GM21515 (cell line): ENCODE results near the gene MRPL12.

Source experiments
- ATAC-seq: cut with Tn5 transposase; IDR thresholded peaks from one replicate; pipeline ENCODE4 v1.9.1; 2021; ENCODE audit not compliant: unreplicated experiment

The MRPL12 gene

GRCh38 chr17:81700353-81701287 lies 2.5 kb upstream of the MRPL12 start:
- ATAC-seq: no peak

- no peak for ATAC-seq
These were observed 1.7 kb upstream of the MRPL12 start for GRCh38 chr17:81701288-81702071.

DNA sequence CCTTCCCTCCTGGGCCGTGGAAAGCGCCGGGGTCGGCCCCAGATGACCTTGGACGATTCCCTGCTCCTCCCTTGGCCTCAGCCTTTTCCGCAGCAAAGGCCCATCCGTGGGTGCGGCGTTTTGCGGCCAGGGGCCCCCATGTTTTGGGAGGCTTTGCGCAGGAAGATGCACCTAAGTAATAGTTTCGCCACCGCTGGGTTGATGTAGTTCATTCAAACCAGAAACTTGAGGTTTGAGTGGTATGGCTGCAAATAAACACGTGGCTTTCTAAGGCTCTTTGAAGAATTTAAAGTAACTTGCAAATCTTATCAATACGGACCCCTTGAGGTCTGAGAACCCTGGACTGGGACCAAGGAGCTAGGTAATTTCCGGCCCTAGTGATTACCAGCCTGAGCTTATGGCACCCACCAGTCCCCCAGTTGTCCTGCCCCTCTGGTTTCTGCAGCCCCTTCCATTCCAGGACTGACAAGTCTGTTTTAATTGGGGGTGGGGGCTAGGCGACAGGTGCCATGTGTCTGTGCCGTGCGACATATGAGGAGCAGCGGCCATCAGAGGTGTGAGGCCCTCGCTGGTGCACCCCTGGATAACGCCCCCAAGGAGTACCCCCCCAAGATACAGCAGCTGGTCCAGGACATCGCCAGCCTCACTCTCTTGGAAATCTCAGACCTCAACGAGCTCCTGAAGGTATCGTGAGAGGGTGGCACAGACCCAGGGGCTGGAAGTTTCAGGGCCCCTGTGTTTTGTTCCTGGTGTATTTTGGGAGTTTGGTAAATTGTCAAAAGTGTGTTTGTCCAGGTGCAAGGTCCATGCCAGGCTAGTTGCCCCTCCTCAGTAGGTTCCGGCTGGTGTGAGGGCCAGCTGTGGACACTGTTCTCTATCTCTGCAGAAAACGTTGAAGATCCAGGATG lies 834 bp downstream of the MRPL12 start:
- ATAC-seq: peak; percentile 8

DNA sequence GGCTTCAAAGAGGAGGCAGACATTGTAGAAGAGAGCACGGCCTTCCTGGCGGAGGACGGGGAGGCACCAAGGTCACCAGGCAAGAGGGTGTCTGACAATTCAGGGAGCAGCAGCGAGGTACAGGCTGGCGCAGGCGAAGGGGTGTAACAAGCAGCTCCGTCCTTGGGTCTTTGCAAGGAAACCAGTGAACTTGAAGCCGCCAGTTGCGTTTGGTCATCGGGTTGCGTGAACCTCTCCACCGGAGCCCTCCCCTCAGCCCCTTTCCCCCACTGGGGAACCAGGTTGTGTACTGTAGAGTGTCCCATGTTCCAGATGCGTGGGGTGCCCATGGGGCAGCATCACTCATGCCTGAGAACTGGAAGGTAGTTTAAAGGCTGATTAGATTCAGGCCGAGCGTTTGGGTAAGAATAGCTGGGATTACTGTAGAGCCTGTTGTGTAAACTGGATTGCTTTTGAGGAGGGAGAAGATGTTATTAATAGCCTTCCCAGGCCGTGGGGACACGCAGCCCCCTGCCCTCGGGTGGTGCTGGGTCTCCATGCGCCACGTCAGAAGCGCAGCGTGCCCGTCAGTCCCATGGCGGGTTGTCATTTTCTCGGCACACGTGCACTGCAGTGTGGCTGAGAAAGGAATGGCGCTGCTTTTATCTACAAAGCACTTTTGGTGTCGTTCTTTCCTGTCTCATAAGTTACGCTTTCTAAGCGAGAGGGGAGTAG lies 2.5 kb downstream of the MRPL12 start:
- ATAC-seq: no peak

- no peak for ATAC-seq
These were observed 3.1 kb downstream of the MRPL12 start for GRCh38 chr17:81706232-81706611.

DNA sequence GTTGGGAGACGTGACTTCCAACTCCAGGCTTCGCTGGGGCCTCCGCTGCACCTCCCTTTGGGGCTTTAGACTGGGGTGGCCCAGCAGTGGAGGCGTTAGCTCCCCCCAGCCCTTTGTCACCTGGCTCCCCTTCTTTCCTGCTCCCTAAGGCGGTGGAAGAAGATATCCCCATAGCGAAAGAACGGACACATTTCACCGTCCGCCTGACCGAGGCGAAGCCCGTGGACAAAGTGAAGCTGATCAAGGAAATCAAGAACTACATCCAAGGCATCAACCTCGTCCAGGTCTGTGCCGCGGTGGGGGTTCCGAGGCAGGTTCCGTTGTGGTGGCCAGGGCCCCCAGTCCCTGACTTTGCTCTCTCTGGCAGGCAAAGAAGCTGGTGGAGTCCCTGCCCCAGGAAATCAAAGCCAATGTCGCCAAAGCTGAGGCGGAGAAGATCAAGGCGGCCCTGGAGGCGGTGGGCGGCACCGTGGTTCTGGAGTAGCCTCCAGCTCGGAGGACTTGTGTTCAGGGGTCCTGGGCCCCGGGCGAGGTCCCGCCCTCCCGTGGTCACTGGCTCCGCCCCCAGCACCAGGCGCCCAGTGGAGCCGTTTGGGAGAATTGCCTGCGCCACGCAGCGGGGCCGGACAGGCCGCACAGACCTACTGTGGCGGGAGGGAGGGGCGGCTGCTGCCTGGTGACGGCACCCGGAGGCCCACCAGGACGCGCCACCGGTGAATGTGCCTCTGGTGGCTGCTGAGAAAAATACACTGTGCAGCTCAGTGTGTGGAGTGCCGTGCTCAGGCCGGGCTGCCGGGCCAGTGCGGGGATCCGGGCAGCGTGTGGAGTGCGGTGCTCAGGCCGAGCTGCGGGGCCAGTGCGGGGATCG lies 3.8 kb downstream of the MRPL12 start:
- ATAC-seq: no peak

- ATAC-seq: no peak
These were observed 4.8 kb downstream of the MRPL12 start for GRCh38 chr17:81707725-81708646.

- no peak for ATAC-seq
These were observed 5.6 kb downstream of the MRPL12 start for GRCh38 chr17:81708739-81709185.

DNA sequence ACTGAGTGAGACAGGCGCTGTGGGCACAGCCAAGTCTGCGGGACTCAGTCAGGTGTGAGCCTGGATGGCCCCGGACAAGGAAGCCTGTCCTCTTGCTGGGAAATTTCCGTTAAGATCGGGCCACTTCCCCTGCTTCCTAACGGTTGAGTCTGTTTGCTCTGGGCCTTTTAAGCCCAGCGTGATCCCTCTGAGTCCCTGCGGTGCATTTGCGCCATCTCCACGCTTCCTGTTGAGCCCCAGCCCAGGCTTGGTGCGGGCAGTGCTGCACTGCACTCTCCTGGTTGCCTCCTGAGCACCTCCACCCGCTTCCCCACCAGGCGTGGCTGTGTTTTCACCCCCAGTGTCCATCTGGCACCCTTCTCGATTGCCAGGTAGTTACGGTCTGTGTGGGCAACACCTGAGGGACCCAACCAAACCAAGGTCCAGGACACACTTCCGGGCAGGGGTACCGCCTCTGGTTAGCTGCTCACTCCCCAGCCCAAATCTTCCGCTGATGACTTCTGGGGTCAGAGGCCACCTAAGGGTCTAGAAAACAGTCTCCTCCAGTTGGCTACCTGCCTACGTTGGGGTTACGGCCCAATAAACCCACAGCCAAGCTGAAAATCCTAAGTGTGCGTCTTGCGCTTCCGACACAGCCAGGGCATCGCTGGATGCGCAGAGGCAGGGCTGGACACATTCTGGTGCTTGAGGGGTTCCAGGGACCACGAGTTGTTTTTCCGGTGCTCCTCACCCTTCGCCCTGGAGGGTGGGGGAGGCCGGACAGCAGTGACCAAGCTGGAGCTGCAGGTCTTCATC lies 7.5 kb downstream of the MRPL12 start:
- no peak for ATAC-seq

DNA sequence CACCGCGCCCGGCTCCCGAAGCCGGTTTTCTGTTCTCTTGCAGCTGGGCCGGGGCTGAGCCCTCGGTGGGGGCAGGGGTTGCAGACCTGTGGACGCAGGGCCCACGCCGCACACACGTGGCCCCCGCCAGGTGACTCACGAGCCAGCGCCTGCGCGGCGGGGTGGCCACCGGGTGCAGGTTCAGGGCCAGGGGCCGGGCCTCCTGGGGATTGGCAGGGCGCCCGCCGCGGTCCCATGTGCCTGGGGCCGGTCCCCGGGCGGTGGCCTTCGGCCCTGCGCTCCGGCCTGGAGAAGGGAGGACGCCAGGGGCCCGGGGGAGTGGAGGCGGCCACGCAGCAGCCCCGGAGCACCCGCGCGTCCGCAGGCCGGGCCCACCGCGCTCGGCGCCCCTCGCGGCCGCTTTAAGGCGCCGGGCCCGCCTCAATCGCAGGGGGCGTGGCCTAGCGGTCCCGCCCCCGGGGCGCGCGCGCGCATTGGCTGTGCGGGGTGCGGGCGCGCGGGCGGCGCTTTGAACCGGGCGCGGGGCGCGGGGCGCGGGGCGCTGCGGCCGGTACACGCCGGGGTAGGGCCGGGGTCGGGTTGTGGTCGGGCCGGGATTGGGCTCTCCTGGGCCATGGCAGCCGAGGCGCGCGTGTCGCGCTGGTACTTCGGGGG lies 8.8 kb downstream of the MRPL12 start, which contains the start of gene SLC25A10:
Gene SLC25A10 (plus strand): TSS at position 471 of the 654 bp plus-strand sequence. CDS start 143 bp downstream, at position 614.
- peak; percentile 55 for ATAC-seq

GRCh38 chr17:81712468-81713003 lies 9.4 kb downstream of the MRPL12 start:
- peak; percentile 3 for ATAC-seq

- no peak for ATAC-seq
These were observed 9.9 kb downstream of the MRPL12 start for GRCh38 chr17:81713004-81713555.

DNA sequence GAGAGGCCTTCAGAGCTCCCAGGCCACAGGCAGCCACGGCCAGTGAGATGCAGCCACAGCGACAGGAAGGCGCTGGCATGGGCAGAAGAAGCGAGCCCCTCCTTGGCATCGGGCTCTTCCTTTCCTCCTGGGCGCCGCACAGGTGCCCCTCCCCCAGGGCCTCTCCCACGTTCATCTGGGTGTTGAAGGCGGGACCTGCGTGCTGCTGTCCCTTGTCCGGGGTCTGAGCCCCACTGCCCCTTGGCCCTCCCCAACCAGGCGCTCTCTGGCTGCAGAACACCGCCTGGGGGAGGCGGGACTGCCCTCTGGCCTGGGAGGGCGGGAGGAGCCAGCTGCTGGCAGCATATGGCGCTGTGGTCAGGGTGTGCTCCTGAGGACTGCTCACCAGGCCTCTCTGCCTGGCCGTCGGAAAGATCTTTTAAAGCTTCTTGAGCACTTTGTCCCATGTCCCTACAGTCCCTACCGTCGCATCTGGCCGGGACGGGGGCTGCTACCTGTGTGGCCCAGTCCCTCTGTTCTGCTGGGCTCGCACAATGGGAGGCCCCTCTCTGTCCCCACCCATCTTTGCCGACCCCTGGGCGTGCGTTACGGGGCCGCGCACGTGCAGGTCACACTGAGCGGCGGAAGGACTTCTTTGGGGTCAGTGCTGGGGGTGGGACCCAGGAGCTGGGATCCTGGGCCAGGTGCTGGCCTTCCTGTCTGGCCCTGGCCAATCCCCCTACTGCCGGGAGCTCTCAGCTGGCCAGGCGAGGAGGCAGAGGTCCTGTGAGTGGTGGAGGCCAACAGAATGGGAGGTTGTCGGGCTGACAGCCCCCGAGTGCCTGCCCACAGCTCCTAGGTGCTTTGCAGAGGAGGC lies 10.6 kb downstream of the MRPL12 start:
- no peak for ATAC-seq

DNA sequence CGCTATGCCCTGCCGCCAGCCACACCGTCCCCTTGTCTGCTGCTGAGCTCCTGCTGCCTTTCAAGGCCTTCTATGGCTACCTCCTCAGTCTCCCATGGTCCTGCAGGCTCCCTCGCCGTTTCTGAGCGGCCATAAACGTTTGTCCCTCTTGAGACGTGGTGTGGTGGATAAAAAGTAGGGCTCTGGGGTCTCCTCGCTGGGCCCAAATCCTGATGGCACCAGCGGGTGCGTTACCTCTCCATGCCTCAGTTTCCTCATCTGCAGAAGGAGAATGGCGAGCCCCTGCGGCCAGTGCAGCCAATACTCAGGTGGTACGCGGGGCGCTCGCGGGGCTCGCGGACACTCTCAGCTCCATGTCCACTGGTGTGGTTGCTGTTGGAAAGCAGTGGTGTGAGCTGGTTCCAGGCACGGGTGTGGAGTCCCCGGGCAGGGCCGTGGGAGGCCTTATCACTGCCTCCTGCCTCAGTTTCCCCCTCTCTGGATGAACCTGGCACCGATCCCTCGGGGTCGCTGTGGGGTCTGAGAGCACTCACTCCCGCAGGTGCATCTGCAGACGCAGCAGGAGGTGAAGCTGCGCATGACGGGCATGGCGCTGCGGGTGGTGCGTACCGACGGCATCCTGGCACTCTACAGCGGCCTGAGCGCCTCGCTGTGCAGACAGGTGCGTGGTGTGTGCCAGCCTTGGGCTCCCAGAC lies 11.4 kb downstream of the MRPL12 start:
- ATAC-seq: no peak
